ENCODE data around the gene HTR2A. TPM values are rescaled to one million over a fixed set of nuclear protein-coding genes. Genes with fewer than 3 reads are reported as not detected.

HTR2A gene
- polyA plus RNA-seq, 1 donor (not counting 4 experiments of a cell fraction or from before 2014, with no cell fraction given) = not detected

DNA sequence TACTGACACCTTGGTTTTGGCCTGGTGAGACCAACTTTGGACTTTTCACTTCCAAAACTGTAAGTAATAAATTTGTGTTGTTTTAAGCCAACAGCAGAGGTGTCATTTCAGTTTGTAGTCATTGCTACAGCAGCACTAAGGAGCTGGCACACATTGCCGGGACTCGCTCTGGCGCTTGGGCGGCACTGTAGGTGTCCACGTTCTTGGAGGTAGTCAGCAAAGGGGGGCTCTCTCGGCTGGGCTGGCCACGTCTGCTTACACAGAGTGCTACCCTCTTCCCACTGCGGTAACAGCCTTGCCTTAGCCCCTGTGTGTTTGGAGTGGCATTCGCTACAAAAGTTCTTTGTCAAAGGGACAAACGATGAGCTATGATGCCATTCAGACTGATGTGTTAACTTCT is 44.7 kb downstream of the HTR2A start:
- H3K36me3 ChIP-seq (ENCODE audit: control insufficient read depth in 2 of 2, extremely low read depth in 1 of 2, insufficient read depth in 2 of 2, low read length in 2 of 2) = no peaks in the 10 kb centered on the region
- no peak overlapping the region for H3K4me3 ChIP-seq (ENCODE audit: control insufficient read depth in 2 of 3, extremely low read depth in 1 of 3, insufficient read depth in 2 of 3, low read depth in 1 of 3, low read length in 3 of 3)
- H2AFZ ChIP-seq (ENCODE audit: control insufficient read depth, low read length) = no peak overlapping the region
- H3K9me3 ChIP-seq (ENCODE audit: control insufficient read depth, low read depth, low read length) = no peaks in the 10 kb centered on the region
- TF ChIP-seq EZH2 (IDR thresholded peaks at IDR 0.05; ENCODE audit: low read length) = no peak
- TF ChIP-seq CTCF (optimal IDR thresholded peaks at IDR 0.05 in 1 of 3, IDR thresholded peaks at IDR 0.05 in 1 of 3, conservative IDR thresholded peaks at IDR 0.05 in 1 of 3; ENCODE audit: extremely low read depth in 1 of 3, insufficient read depth in 2 of 3, low read length in 3 of 3) = no peak
- no peak overlapping the region for H3K9ac ChIP-seq (ENCODE audit: control insufficient read depth, extremely low read depth, insufficient read depth, low read length)
- H3K79me2 ChIP-seq (ENCODE audit: control insufficient read depth, insufficient read depth, low read length) = no peaks in the 10 kb centered on the region
- dilution Hi-C loops (cut with MboI; ENCODE audit: extremely low pct_ligation_motif_present, low sequenced_read_pairs) = no loop called here
- no peak for DNase-seq (ENCODE audit: low read depth, low spot score)
- H3K4me2 ChIP-seq (ENCODE audit: control insufficient read depth, extremely low read depth, insufficient read depth, low read depth, low read length) = no peak overlapping the region
- no peaks in the 10 kb centered on the region for H4K20me1 ChIP-seq (ENCODE audit: control insufficient read depth, extremely low read depth, insufficient read depth, low read length)
- H3K27ac ChIP-seq (ENCODE audit: control insufficient read depth, insufficient read depth, low read length) = no peak overlapping the region
- H3K4me1 ChIP-seq (ENCODE audit: control insufficient read depth, extremely low read depth, insufficient read depth, low read length) = no peaks in the 10 kb centered on the region
- no peak for FAIRE-seq
- peaks cover 12% of the 10 kb centered on the region for H3K27me3 ChIP-seq (ENCODE audit: control insufficient read depth, extremely low read depth, insufficient read depth, low read length)
- no peaks in the 10 kb centered on the region for H3K9me1 ChIP-seq (ENCODE audit: control insufficient read depth, extremely low read depth, insufficient read depth, low read length)

GRCh38 chr13:46850214-46850613 is 46.6 kb downstream of the HTR2A start:
- dilution Hi-C loops (cut with MboI; ENCODE audit: extremely low pct_ligation_motif_present, low sequenced_read_pairs) = no loop called here

More at GRCh38 chr13:46850214-46850613, 46.6 kb downstream of the HTR2A start:
- Histone ChIP-seq H3K27me3 (ENCODE audit: control insufficient read depth, extremely low read depth, insufficient read depth, low read length) (peaks cover 12% of the 10 kb centered on the region), H3K4me1 (ENCODE audit: control insufficient read depth, extremely low read depth, insufficient read depth, low read length) (no peaks in the 10 kb centered on the region), H3K36me3 (ENCODE audit: control insufficient read depth in 2 of 2, extremely low read depth in 1 of 2, insufficient read depth in 2 of 2, low read length in 2 of 2) (no peaks in the 10 kb centered on the region), H3K4me3 (ENCODE audit: control insufficient read depth in 2 of 3, extremely low read depth in 1 of 3, insufficient read depth in 2 of 3, low read depth in 1 of 3, low read length in 3 of 3) (no peak overlapping the region), H3K9me1 (ENCODE audit: control insufficient read depth, extremely low read depth, insufficient read depth, low read length) (no peaks in the 10 kb centered on the region), H3K4me2 (ENCODE audit: control insufficient read depth, extremely low read depth, insufficient read depth, low read depth, low read length) (no peak overlapping the region), H3K27ac (ENCODE audit: control insufficient read depth, insufficient read depth, low read length) (no peak overlapping the region), H3K9me3 (ENCODE audit: control insufficient read depth, low read depth, low read length) (no peaks in the 10 kb centered on the region), H3K9ac (ENCODE audit: control insufficient read depth, extremely low read depth, insufficient read depth, low read length) (no peak overlapping the region), H4K20me1 (ENCODE audit: control insufficient read depth, extremely low read depth, insufficient read depth, low read length) (no peaks in the 10 kb centered on the region), H2AFZ (ENCODE audit: control insufficient read depth, low read length) (no peak overlapping the region), H3K79me2 (ENCODE audit: control insufficient read depth, insufficient read depth, low read length) (no peaks in the 10 kb centered on the region)
- TF ChIP-seq CTCF (optimal IDR thresholded peaks at IDR 0.05 in 1 of 3, IDR thresholded peaks at IDR 0.05 in 1 of 3, conservative IDR thresholded peaks at IDR 0.05 in 1 of 3; ENCODE audit: extremely low read depth in 1 of 3, insufficient read depth in 2 of 3, low read length in 3 of 3) (no peak), EZH2 (IDR thresholded peaks at IDR 0.05; ENCODE audit: low read length) (no peak)
- FAIRE-seq = no peak
- DNase-seq (ENCODE audit: low read depth, low spot score) = no peak
